Effector memory CD4-positive, alpha-beta T cell (primary cell): ENCODE measurements around the gene LNX1.

ENCODE experiments used
- DNase-seq, 3 donors: peaks; one replicate each; pipeline ENCODE4 v3.0.0-alpha.2; 2020
- H3K27ac ChIP-seq: 2 replicates; pipeline ENCODE4 v1.7.0; 2013; ENCODE audit warnings: mild to moderate bottlenecking, low read length, moderate library complexity; ENCODE audit not compliant: insufficient read depth, poor library complexity, severe bottlenecking
- H3K27me3 ChIP-seq: replicated peaks from 2 replicates; pipeline ENCODE4 v1.7.0; 2013; ENCODE audit warnings: mild to moderate bottlenecking, low read length; ENCODE audit not compliant: insufficient read depth, control insufficient read depth, poor library complexity, severe bottlenecking
- H3K36me3 ChIP-seq: 2 replicates; pipeline ENCODE4 v1.7.0; 2013; ENCODE audit warnings: mild to moderate bottlenecking, low read length, moderate library complexity; ENCODE audit not compliant: control insufficient read depth, insufficient read depth
- H3K4me1 ChIP-seq: 2 replicates; pipeline ENCODE4 v1.7.0; 2013; ENCODE audit warnings: low read length, mild to moderate bottlenecking; ENCODE audit not compliant: control insufficient read depth, insufficient read depth, poor library complexity, severe bottlenecking
- H3K4me3 ChIP-seq: 2 replicates; pipeline ENCODE4 v1.7.0; 2013; ENCODE audit warnings: low read length, low read depth, mild to moderate bottlenecking; ENCODE audit not compliant: insufficient read depth, poor library complexity, severe bottlenecking
- H3K9me3 ChIP-seq: 2 replicates; pipeline ENCODE4 v1.7.0; 2013; ENCODE audit warnings: mild to moderate bottlenecking, low read length, moderate library complexity; ENCODE audit not compliant: control insufficient read depth

Gene LNX1

DNA sequence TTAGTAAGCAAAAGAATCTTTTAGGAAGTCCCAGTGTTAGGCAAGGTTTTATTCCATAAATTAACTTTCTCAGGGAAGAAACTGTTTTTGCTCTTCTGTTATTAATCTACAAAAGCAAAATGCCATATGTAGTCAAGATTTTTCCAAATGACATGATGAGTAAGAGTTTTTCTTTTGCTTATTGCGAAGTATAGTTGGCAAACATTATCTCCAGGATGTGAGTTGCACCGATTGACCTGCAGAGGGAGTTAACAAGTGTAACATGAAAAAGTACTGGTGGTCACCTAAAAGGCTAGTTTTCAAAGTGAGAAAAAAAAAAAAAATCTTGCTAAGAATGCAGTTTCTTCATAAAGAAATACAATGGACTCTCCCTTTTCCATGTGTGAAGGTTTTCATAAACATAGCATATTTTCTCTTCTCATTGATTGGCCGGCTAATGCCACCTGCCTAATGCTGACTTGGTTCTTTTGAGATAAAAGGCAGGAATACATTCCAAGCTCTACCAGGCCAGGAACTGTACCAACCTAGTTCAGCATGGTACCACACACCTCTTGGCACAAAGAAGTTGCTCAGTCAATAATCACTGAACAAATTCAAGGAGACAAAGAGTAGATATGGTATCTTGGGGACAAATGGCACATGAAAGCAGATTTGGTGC, 100.2 kb downstream of the LNX1 start:
- Histone ChIP-seq H3K36me3 (no peaks in the 10 kb centered on the region), H3K27me3 (no peaks in the 10 kb centered on the region), H3K27ac (no peak overlapping the region), H3K4me3 (no peak overlapping the region), H3K4me1 (no peaks in the 10 kb centered on the region), H3K9me3 (no peaks in the 10 kb centered on the region)
- no peak for DNase-seq

DNA sequence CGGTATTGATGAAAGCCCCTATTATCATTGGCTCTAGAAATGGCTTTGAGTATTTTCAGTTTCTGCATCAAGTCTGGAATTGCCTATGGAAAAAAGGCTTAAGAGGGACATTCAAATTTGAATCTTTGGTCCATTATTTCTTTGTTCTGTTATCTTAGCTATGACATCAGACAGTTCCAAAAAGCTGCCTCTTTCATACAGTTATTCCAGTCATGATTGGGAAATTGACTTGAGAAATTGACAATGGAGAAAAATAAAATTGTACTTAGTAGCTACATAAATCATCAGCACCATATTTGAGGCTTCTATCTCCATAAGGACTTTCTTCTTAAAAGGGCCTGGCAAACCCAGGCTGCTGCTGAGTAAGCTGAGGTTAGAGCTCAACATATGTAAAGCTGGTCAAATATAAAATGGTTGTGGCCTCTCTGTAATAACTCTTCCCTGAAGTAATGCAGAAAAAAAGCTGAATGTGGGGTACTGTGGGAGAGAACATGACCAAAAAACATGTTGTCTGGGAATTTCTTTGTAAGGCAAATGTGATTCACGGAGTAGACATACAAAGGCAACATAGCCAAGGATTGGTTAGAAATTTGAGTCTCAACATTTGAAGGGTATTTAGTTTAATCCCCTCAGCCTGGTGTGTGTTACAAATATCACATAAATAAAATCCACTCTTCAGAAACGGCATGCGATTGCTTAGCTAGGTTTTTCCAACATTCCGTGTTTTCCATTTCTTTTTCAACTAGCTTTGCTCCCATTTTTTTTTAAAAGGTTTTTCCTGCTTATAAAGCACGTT, 100.9 kb downstream of the LNX1 start:
- H3K27ac ChIP-seq, result no peak overlapping the region
- no peaks in the 10 kb centered on the region for H3K36me3 ChIP-seq
- DNase-seq, result no peak
- no peaks in the 10 kb centered on the region for H3K27me3 ChIP-seq
- H3K4me3 ChIP-seq, result no peak overlapping the region
- no peaks in the 10 kb centered on the region for H3K9me3 ChIP-seq
- no peaks in the 10 kb centered on the region for H3K4me1 ChIP-seq

DNA sequence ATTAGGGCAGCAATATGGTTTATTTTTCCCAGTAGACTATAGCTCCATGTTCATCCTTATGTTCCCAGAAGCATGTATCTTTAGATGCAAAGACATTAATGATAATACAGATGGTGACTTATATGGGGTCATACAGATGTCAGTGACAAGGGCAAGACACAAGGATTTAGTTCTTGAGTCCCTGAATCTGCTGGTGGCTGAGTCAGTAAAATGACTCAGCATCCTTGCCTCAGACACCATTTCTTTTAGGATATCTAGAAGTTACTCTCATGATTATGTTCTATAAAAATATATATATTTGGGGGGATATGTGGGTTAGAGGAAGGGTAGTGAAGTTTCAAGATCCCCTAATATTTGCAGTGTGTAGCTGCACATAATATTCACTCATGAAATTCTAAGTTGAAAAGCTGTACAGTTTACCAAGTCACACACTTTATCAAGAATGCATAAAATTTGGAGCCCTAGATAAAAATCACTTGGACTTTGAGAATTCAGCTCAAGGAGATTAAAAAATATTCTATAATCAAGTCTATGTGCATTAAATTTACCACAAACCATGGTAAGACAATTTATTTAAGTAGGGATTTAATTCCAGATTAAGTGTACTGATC, 101.9 kb downstream of the LNX1 start:
- no peaks in the 10 kb centered on the region for H3K9me3 ChIP-seq
- H3K4me3 ChIP-seq, result no peak overlapping the region
- no peaks in the 10 kb centered on the region for H3K4me1 ChIP-seq
- H3K27ac ChIP-seq, result no peak overlapping the region
- no peaks in the 10 kb centered on the region for H3K27me3 ChIP-seq
- H3K36me3 ChIP-seq, result no peaks in the 10 kb centered on the region
- no peak for DNase-seq

DNA sequence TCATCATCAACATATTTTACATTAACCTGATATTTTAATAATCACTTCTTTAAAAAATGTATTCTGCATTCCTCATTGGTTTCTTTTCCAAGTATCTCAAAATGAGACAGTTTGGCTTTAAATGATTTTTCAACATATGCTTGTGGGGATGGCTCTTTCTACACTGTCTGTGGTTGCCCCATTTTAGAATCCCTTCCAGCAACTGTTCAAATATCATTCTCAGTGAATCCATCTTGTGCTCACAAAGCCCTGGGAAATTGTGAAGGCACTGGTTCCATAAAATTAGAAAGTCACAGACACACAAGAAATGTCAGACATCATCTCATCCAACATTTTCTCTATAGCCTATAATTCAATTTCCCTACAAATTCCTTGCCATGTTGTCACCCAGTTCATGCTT, 103.5 kb downstream of the LNX1 start:
- H3K36me3 ChIP-seq, result no peaks in the 10 kb centered on the region
- DNase-seq, result no peak
- H3K9me3 ChIP-seq, result no peaks in the 10 kb centered on the region
- H3K27ac ChIP-seq, result no peak overlapping the region
- no peaks in the 10 kb centered on the region for H3K27me3 ChIP-seq
- H3K4me1 ChIP-seq, result no peaks in the 10 kb centered on the region
- no peak overlapping the region for H3K4me3 ChIP-seq

DNA sequence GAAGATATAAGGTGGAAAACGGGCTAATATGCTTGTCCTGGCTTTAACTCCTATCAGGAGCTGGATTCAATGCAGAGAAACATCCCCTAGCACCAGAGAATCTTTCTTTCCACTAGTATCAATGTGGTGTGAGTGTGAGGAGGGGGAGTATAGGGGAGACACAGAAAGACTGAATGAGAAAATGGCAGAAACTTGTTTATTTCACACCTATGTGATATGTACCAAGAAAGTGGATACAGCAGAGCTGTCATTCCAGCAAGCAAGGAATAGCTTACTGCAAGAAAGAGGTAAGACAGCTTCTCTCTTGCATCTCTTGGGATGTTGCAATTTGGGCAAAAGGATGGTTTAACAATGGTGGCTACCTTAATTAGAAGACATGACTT, 105.6 kb downstream of the LNX1 start:
- H3K9me3 ChIP-seq, result no peaks in the 10 kb centered on the region
- no peak overlapping the region for H3K4me3 ChIP-seq
- H3K27me3 ChIP-seq, result no peaks in the 10 kb centered on the region
- H3K27ac ChIP-seq, result no peak overlapping the region
- no peaks in the 10 kb centered on the region for H3K36me3 ChIP-seq
- no peaks in the 10 kb centered on the region for H3K4me1 ChIP-seq
- DNase-seq, result no peak

DNA sequence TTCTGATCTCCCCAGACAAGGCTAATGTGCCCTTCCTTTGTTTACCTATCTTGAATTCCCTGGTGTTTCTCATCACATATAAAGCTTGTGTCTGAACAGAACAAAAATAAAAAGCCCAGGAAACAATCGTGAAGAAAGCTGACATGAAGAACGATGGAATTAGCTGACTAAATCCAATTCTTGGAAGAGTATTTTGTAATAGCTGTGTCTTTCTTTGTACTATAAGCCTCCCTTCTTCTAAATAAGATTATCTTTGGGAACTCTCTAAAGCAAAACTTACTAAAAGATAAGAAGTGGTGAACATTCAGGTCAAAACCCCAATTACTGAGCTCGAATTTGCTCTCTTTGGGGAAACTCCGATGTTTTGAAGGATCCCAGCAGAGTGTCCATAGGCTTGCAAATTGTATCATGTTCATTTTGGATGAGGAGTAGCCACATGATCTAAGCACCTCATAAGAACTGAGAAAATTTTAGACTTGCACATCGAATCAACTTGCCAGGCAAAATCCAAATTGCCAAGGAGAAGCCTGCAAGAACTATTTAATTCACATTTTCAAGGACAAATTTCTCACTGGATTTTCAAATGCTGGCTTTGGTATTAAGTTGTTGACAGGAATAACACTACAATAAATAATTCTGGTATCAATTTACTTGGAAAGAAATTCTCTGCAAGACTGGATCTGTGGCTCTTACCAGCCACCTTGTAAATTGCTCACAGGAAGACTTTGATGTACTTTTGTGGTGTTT, 106.2 kb downstream of the LNX1 start:
- no peak for DNase-seq
- Histone ChIP-seq H3K9me3 (no peaks in the 10 kb centered on the region), H3K27ac (no peak overlapping the region), H3K27me3 (no peaks in the 10 kb centered on the region), H3K36me3 (no peaks in the 10 kb centered on the region), H3K4me3 (no peak overlapping the region), H3K4me1 (no peaks in the 10 kb centered on the region)

DNA sequence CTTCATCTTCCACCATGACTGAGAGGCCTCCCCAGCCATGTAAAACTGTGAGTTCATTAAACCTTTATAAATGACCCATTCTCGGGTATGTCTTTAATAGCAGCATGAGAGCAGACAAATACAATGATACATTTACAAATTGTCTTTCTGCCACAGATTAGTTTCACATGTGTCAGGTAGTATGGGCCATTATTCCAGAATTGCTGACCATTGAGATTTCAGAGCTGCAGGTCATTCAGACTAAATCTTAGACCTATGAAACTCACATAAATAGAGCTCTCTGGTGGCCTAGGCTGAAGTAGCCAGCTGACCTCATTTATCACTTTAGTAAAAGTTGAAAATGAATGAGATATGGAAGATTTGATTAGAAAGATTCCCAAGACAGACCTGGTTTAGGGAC, 108.0 kb downstream of the LNX1 start:
- H3K9me3 ChIP-seq, result no peaks in the 10 kb centered on the region
- no peak overlapping the region for H3K4me3 ChIP-seq
- H3K27ac ChIP-seq, result no peak overlapping the region
- H3K27me3 ChIP-seq, result no peaks in the 10 kb centered on the region
- H3K36me3 ChIP-seq, result no peaks in the 10 kb centered on the region
- H3K4me1 ChIP-seq, result no peaks in the 10 kb centered on the region
- no peak for DNase-seq

DNA sequence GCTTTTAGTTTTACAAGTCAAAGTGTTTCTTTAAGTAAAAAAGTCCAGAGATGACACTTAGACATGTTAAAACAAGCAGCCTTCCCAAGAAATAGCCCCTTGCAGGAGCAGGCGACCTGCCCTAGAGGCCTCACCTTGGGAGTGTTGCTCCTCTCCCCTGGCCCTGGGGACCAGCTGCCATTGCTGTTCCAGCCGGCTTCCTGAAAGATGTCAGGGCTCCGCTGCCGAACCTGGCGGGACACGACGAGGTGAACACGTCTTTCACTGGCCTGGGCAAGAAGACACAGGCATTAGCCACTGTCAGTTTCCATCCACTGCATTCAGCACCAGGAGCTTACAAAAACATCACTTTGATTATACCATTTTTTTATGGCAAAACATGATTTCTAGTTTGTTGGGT, 109.7 kb downstream of the LNX1 start:
- no peak for DNase-seq
- Histone ChIP-seq H3K36me3 (no peaks in the 10 kb centered on the region), H3K9me3 (no peaks in the 10 kb centered on the region), H3K4me3 (no peak overlapping the region), H3K4me1 (no peaks in the 10 kb centered on the region), H3K27ac (no peak overlapping the region), H3K27me3 (no peaks in the 10 kb centered on the region)

DNA sequence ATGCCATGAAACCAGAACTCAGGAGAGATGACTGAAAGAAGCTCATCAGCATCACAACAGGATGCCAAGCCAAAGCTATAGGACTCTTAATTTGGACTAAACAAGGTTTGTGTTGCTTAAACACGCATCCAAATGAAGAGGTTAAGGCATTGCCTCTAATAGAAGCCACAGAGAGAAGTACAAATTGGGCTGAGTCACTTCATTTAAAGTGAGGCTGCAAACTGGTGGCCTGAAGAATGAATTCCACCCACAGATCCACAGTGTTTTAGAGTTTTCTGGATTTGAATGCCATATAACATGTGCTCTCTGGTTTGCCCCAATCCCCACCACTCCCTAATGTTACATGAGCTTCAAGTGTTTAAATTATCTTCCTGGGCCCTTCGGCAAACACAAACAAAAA, 110.4 kb downstream of the LNX1 start:
- DNase-seq, result no peak
- Histone ChIP-seq H3K27me3 (no peaks in the 10 kb centered on the region), H3K27ac (no peak overlapping the region), H3K4me1 (no peaks in the 10 kb centered on the region), H3K4me3 (no peak overlapping the region), H3K9me3 (no peaks in the 10 kb centered on the region), H3K36me3 (no peaks in the 10 kb centered on the region)
